Measurements from ENCODE around the gene TTC38. TPM values are rescaled to one million over a fixed set of nuclear protein-coding genes. Genes with fewer than 3 reads are reported as not detected.
"Not testable (repeated sequence)": the region's sequence is repeated elsewhere in the genome, so short reads cannot be mapped to it uniquely, and the experiment has no call there.

The TTC38 gene
- total RNA-seq, 1 experiment from 2014 or later: 26.8 TPM

GRCh38 chr22:46308283-46308988 is 40.6 kb downstream of the TTC38 start:
- H3K9me3 ChIP-seq (ENCODE audit: low read length): no peaks in the 10 kb centered on the region
- no peak overlapping the region for H3K27ac ChIP-seq (ENCODE audit: low read length)
- H3K27me3 ChIP-seq (ENCODE audit: low read length): no peaks in the 10 kb centered on the region
- no TSS peak for BruUV-seq (replicated peaks)
- no peak overlapping the region for H2AFZ ChIP-seq (ENCODE audit: low read length)
- H3K36me3 ChIP-seq (ENCODE audit: low read depth, low read length): peaks cover 23% of the 10 kb centered on the region
- H3K4me2 ChIP-seq (ENCODE audit: low read length): no peak overlapping the region
- TF ChIP-seq EZH2 (IDR thresholded peaks at IDR 0.05; ENCODE audit: low read length, unreplicated experiment) (no peak), EZH2phosphoT487 (IDR thresholded peaks at IDR 0.05; ENCODE audit: borderline replicate concordance, low read length) (no peak)
- TF ChIP-seq, protein P1, sequence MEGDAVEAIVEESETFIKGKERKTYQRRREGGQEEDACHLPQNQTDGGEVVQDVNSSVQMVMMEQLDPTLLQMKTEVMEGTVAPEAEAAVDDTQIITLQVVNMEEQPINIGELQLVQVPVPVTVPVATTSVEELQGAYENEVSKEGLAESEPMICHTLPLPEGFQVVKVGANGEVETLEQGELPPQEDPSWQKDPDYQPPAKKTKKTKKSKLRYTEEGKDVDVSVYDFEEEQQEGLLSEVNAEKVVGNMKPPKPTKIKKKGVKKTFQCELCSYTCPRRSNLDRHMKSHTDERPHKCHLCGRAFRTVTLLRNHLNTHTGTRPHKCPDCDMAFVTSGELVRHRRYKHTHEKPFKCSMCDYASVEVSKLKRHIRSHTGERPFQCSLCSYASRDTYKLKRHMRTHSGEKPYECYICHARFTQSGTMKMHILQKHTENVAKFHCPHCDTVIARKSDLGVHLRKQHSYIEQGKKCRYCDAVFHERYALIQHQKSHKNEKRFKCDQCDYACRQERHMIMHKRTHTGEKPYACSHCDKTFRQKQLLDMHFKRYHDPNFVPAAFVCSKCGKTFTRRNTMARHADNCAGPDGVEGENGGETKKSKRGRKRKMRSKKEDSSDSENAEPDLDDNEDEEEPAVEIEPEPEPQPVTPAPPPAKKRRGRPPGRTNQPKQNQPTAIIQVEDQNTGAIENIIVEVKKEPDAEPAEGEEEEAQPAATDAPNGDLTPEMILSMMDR (conservative IDR thresholded peaks at IDR 0.05; ENCODE audit: low read depth, low read length): no peak
- no peak overlapping the region for H3K9ac ChIP-seq (ENCODE audit: low read length)
- no peaks in the 10 kb centered on the region for H3F3A ChIP-seq (ENCODE audit: low read length, unreplicated experiment)
- POLR2A ChIA-PET (ENCODE audit: unreplicated experiment): no interaction called here
- peaks cover 7% of the 10 kb centered on the region; the same call in 1 of the 2 replicates for H4K20me1 ChIP-seq (ENCODE audit: low read length)
- no peaks in the 10 kb centered on the region for H3K9me2 ChIP-seq (replicated peaks; ENCODE audit: low read length)
- peaks cover 50% of the 10 kb centered on the region for H3K79me2 ChIP-seq (ENCODE audit: low read length)
- no peak overlapping the region for H3K4me3 ChIP-seq (ENCODE audit: low read length)
- CTCF ChIA-PET: no interaction called here
- ATAC-seq (no peak), DNase-seq (no peak)
- intact Hi-C loops (cut with micrococcal nuclease): no loop called here
- peaks cover 1% of the 10 kb centered on the region for H3K4me1 ChIP-seq (ENCODE audit: insufficient read depth, low read length)

DNA sequence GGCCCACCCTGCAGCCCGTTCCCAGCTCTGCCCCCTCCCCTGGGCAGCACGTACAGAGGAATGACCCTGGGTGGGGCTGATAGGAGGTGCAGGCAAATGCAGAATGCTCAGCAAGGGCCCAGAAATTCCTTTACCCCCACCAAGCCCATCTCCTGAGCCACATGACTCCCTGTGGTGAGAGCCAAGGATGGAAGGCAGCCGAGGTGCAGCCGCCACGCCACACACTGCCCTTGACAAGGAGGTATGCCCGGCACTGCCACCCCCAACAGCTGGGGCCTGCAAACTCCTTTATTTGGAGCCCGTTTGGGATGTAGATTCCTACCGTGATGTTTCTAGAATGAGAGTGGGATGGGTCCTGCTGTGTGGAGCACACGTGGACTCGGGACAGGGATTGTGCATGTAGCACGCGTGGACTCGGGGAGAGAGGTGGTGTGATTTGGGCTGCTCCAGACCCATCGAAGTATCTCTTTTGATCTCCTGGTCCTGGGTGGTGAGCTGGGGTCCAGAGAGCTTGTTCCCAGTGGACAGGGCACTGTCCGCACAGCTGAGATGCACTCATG is 41.8 kb downstream of the TTC38 start:
- BruUV-seq (replicated peaks): no TSS peak
- Histone ChIP-seq H3K4me1 (ENCODE audit: insufficient read depth, low read length) (no peaks in the 10 kb centered on the region), H2AFZ (ENCODE audit: low read length) (no peak overlapping the region), H3K4me2 (ENCODE audit: low read length) (no peak overlapping the region), H3K9me3 (ENCODE audit: low read length) (no peaks in the 10 kb centered on the region), H3K27me3 (ENCODE audit: low read length) (no peaks in the 10 kb centered on the region), H3K9me2 (replicated peaks; ENCODE audit: low read length) (no peaks in the 10 kb centered on the region), H3K27ac (ENCODE audit: low read length) (no peak overlapping the region), H4K20me1 (ENCODE audit: low read length) (no peaks in the 10 kb centered on the region), H3K79me2 (ENCODE audit: low read length) (peaks cover 39% of the 10 kb centered on the region), H3K36me3 (ENCODE audit: low read depth, low read length) (peaks cover 26% of the 10 kb centered on the region), H3K9ac (ENCODE audit: low read length) (no peak overlapping the region), H3F3A (ENCODE audit: low read length, unreplicated experiment) (no peaks in the 10 kb centered on the region), H3K4me3 (ENCODE audit: low read length) (no peak overlapping the region)
- CTCF ChIA-PET: no interaction called here
- POLR2A ChIA-PET (ENCODE audit: unreplicated experiment): no interaction called here
- DNase-seq (no peak), ATAC-seq (no peak)
- TF ChIP-seq, protein P1 (conservative IDR thresholded peaks at IDR 0.05; ENCODE audit: low read depth, low read length): no peak
- TF ChIP-seq EZH2 (IDR thresholded peaks at IDR 0.05; ENCODE audit: low read length, unreplicated experiment) (no peak), EZH2phosphoT487 (IDR thresholded peaks at IDR 0.05; ENCODE audit: borderline replicate concordance, low read length) (no peak)
- intact Hi-C loops (cut with micrococcal nuclease): loop anchor here (10.0 kb wide), 1 partner anchor 315 kb away; no protein-coding TSS in a partner anchor

GRCh38 chr22:46312056-46312455 is 44.2 kb downstream of the TTC38 start:
- intact Hi-C loops (cut with micrococcal nuclease): loop anchor here (10.0 kb wide), 1 partner anchor 317 kb away; no protein-coding TSS in a partner anchor
- BruUV-seq (replicated peaks): no TSS peak
- Histone ChIP-seq H3K79me2 (ENCODE audit: low read length) (peaks cover 22% of the 10 kb centered on the region), H3K9ac (ENCODE audit: low read length) (no peak overlapping the region), H3K27me3 (ENCODE audit: low read length) (no peaks in the 10 kb centered on the region), H3K27ac (ENCODE audit: low read length) (no peak overlapping the region), H3F3A (ENCODE audit: low read length, unreplicated experiment) (no peaks in the 10 kb centered on the region), H3K4me3 (ENCODE audit: low read length) (no peak overlapping the region), H3K9me2 (replicated peaks; ENCODE audit: low read length) (no peaks in the 10 kb centered on the region), H3K4me2 (ENCODE audit: low read length) (no peak overlapping the region), H3K9me3 (ENCODE audit: low read length) (no peaks in the 10 kb centered on the region), H2AFZ (ENCODE audit: low read length) (no peak overlapping the region), H3K36me3 (ENCODE audit: low read depth, low read length) (peaks cover 31% of the 10 kb centered on the region), H4K20me1 (ENCODE audit: low read length) (no peaks in the 10 kb centered on the region), H3K4me1 (ENCODE audit: insufficient read depth, low read length) (no peaks in the 10 kb centered on the region)
- ChIA-PET POLR2A (ENCODE audit: unreplicated experiment) (no interaction called here), CTCF (no interaction called here)
- TF ChIP-seq EZH2 (IDR thresholded peaks at IDR 0.05; ENCODE audit: low read length, unreplicated experiment) (no peak), EZH2phosphoT487 (IDR thresholded peaks at IDR 0.05; ENCODE audit: borderline replicate concordance, low read length) (no peak)
- TF ChIP-seq, protein P1 (conservative IDR thresholded peaks at IDR 0.05; ENCODE audit: low read depth, low read length): no peak
- ATAC-seq (no peak), DNase-seq (no peak)

GRCh38 chr22:46312848-46313247 is 45.0 kb downstream of the TTC38 start:
- H2AFZ ChIP-seq (ENCODE audit: low read length); H3K4me3 ChIP-seq (ENCODE audit: low read length); DNase-seq; H3K9me2 ChIP-seq (replicated peaks; ENCODE audit: low read length); POLR2A ChIA-PET (ENCODE audit: unreplicated experiment); CTCF ChIA-PET; H3K4me2 ChIP-seq (ENCODE audit: low read length); H3K9ac ChIP-seq (ENCODE audit: low read length); H3F3A ChIP-seq (ENCODE audit: low read length, unreplicated experiment); H4K20me1 ChIP-seq (ENCODE audit: low read length); H3K9me3 ChIP-seq (ENCODE audit: low read length); ATAC-seq; H3K27me3 ChIP-seq (ENCODE audit: low read length); H3K4me1 ChIP-seq (ENCODE audit: insufficient read depth, low read length); BruUV-seq (replicated peaks); H3K27ac ChIP-seq (ENCODE audit: low read length): not testable (repeated sequence)
- Histone ChIP-seq H3K79me2 (ENCODE audit: low read length) (peaks cover 14% of the 10 kb centered on the region; the same call in 1 of the 2 replicates), H3K36me3 (ENCODE audit: low read depth, low read length) (peaks cover 38% of the 10 kb centered on the region)
- intact Hi-C loops (cut with micrococcal nuclease): loop anchor here (10.0 kb wide), 1 partner anchor 318 kb away; no protein-coding TSS in a partner anchor

All from PC-3 (cell line).